Natural killer cell treated with Interleukin-12 subunit alpha and Interleukin-12 subunit beta and Interleukin-15 and Interleukin-18, amount 100 ng/mL, for 72 hours (primary cell): ENCODE data around the gene RIMS4. TPM values are rescaled to one million over a fixed set of nuclear protein-coding genes. Genes with fewer than 3 reads are reported as not detected.

Experiments used
- ATAC-seq, 2 donors: fragments of 150-1000 bp; cut with Tn5 transposase in 1 of 2; sonication (Bioruptor Pico), chemical (Tn5 transposase) in 1 of 2; 2 replicates each; pipeline ENCODE4 v1.10.0; 2021
- DNase-seq: peaks from one replicate; pipeline ENCODE4 v3.0.0; 2022; ENCODE audit warnings: low spot score
- H3K27ac Mint-ChIP-seq, 2 donors: 1 replicate in 1 of 2; 2 replicates in 1 of 2; pipeline ENCODE4 v1.8.0; 2022; ENCODE audit warnings: mixed read lengths in 2 of 2, mild to moderate bottlenecking in 1 of 2, moderate library complexity in 1 of 2
- H3K27me3 Mint-ChIP-seq, 2 donors: 1 replicate in 1 of 2; 2 replicates in 1 of 2; pipeline ENCODE4 v1.8.0; 2022; ENCODE audit warnings: mixed read lengths in 2 of 2
- H3K36me3 Mint-ChIP-seq: one replicate; pipeline ENCODE4 v1.8.0; 2022; ENCODE audit warnings: mixed read lengths
- H3K4me1 Mint-ChIP-seq, 2 donors: 1 replicate in 1 of 2; 2 replicates in 1 of 2; pipeline ENCODE4 v1.8.0; 2022; ENCODE audit warnings: low read depth in 2 of 2, mixed read lengths in 2 of 2, mild to moderate bottlenecking in 1 of 2
- H3K4me3 Mint-ChIP-seq: one replicate; pipeline ENCODE4 v1.8.0; 2022; ENCODE audit warnings: mixed read lengths
- H3K9me3 Mint-ChIP-seq: 2 replicates; pipeline ENCODE4 v1.8.0; 2022; ENCODE audit warnings: mixed read lengths
- total RNA-seq, 2 donors: library from RNA; stranded (reverse); gene quantifications; one replicate each; pipeline ENCODE4 v1.2.3, GENCODE V29; 2022

Gene RIMS4
- total RNA-seq, 2 donors from 2014 or later, result not detected

- ATAC-seq (no peak), DNase-seq (no peak)
- H3K27ac Mint-ChIP-seq, result no peak overlapping the region
- peaks cover 11 to 17% of the 10 kb centered on the region in 2 donors for H3K27me3 Mint-ChIP-seq
- no peaks in the 10 kb centered on the region for H3K9me3 Mint-ChIP-seq
- peaks cover 0 to 7% of the 10 kb centered on the region in 2 donors for H3K4me1 Mint-ChIP-seq
- H3K36me3 Mint-ChIP-seq, result no peaks in the 10 kb centered on the region
- H3K4me3 Mint-ChIP-seq, result no peak overlapping the region
Observed at GRCh38 chr20:44703956-44704488, 106.3 kb downstream of the RIMS4 start.

GRCh38 chr20:44703183-44703925, 107.0 kb downstream of the RIMS4 start:
- peaks cover 11 to 17% of the 10 kb centered on the region in 2 donors for H3K27me3 Mint-ChIP-seq
- peak in 1 of 2 donors; percentile 25 for ATAC-seq
- no peaks in the 10 kb centered on the region for H3K36me3 Mint-ChIP-seq
- no peaks in the 10 kb centered on the region for H3K9me3 Mint-ChIP-seq
- H3K4me1 Mint-ChIP-seq, result peaks cover 0 to 7% of the 10 kb centered on the region in 2 donors
- no peak for DNase-seq
- no peak overlapping the region for H3K27ac Mint-ChIP-seq
- no peak overlapping the region for H3K4me3 Mint-ChIP-seq

GRCh38 chr20:44702776-44703175, 107.6 kb downstream of the RIMS4 start:
- Mint-ChIP-seq H3K4me1 (peaks cover 0 to 7% of the 10 kb centered on the region in 2 donors), H3K36me3 (no peaks in the 10 kb centered on the region), H3K27me3 (peaks cover 11 to 17% of the 10 kb centered on the region in 2 donors), H3K4me3 (no peak overlapping the region), H3K27ac (no peak overlapping the region), H3K9me3 (no peaks in the 10 kb centered on the region)
- DNase-seq (peak; percentile 70), ATAC-seq (peak; percentile 65 to 83)

- Mint-ChIP-seq H3K9me3 (no peaks in the 10 kb centered on the region), H3K4me3 (no peak overlapping the region), H3K27me3 (peaks cover 11 to 14% of the 10 kb centered on the region in 2 donors), H3K36me3 (no peaks in the 10 kb centered on the region), H3K4me1 (peaks cover 0 to 7% of the 10 kb centered on the region in 2 donors), H3K27ac (no peak overlapping the region)
- DNase-seq (no peak), ATAC-seq (no peak)
Observed at GRCh38 chr20:44701858-44702256, 108.5 kb downstream of the RIMS4 start.

Other genes starting within 250 kb of the RIMS4 start
- 1 to 10 TPM; 2.4 to 3.4 TPM for gene PKIG, start 228.0 kb downstream of the RIMS4 start, total RNA-seq
- gene ADA, start 158.8 kb downstream of the RIMS4 start, total RNA-seq, result 10 to 100 TPM; 31.9 to 42.7 TPM
- not detected for gene CCN5, start 95.2 kb downstream of the RIMS4 start, total RNA-seq
- under 1 TPM; 0.28 to 0.50 TPM for gene KCNK15, start 64.7 kb downstream of the RIMS4 start, total RNA-seq
- gene YWHAB, start 75.2 kb upstream of the RIMS4 start, total RNA-seq, result 100 to 1,000 TPM; 189 to 283 TPM
- 100 to 1,000 TPM in 1 of 2 donors, 10 to 100 TPM in 1; 58.2 to 113 TPM for gene PABPC1L, start 99.5 kb upstream of the RIMS4 start, total RNA-seq
- 10 to 100 TPM; 25.1 to 34.9 TPM for gene TOMM34, start 149.9 kb upstream of the RIMS4 start, total RNA-seq
- gene STK4, start 156.0 kb upstream of the RIMS4 start, total RNA-seq, result 100 to 1,000 TPM; 157 to 264 TPM